GM12878 (cell line): ENCODE measurements around the gene SH2D7. TPM values are rescaled to one million over a fixed set of nuclear protein-coding genes. Genes with fewer than 3 reads are reported as not detected.

ENCODE experiments used
- ATAC-seq: fragments of 200-7000 bp; cut with Tn5 transposase; 3 replicates; pipeline ENCODE4 v1.9.1; 2020; ENCODE audit warnings: mild to moderate bottlenecking, moderate library complexity
- BruUV-seq: library from RNA; stranded (reverse); fragments of 400-500 nt; replicated peaks from 2 replicates; lab custom pipeline; 2021; lab: Mats Ljungman, UMichigan
- CTCF ChIA-PET: fragments of 300-600 bp; sonication (Branson Sonifier 250); formaldehyde crosslinking; extraction: SDS; loops from one replicate; lab custom pipeline; 2021; ENCODE audit warnings: inconsistent platforms; lab: Yijun Ruan, JAX
- POLR2A ChIA-PET: fragments of 350-600 bp; formaldehyde crosslinking; extraction: SDS; loops from one replicate; lab custom pipeline; 2021; ENCODE audit warnings: inconsistent platforms; lab: Charles Lee
- RAD21 ChIA-PET: fragments of 300-600 bp; sonication (Branson Sonifier 250); formaldehyde crosslinking; loops from one replicate; lab custom pipeline; 2023; ENCODE audit warnings: antibody characterized with exemption; ENCODE audit not compliant: unreplicated experiment; lab: Charles Lee
- SMC1A ChIA-PET: fragments of 300-600 bp; sonication (Branson Sonifier 250); formaldehyde crosslinking; loops from one replicate; lab custom pipeline; 2023; ENCODE audit not compliant: unreplicated experiment, uncharacterized antibody; lab: Charles Lee
- DNase-seq: peaks from one replicate; pipeline ENCODE4 v3.0.0-alpha.2; 2011; ENCODE audit warnings: low read depth, low spot score
- FAIRE-seq: peaks from 3 replicates; lab custom pipeline; 2011; peaks lifted over from hg19 to GRCh38; lab: Jason Lieb, UNC
- H2AFZ ChIP-seq: 2 replicates; pipeline ENCODE4 v1.6.0; 2011; ENCODE audit warnings: low read depth, low read length, control low read depth; ENCODE audit not compliant: control insufficient read depth
- H3K27ac ChIP-seq: 2 replicates; pipeline ENCODE4 v1.5.1; 2011; ENCODE audit warnings: control low read depth; ENCODE audit not compliant: control insufficient read depth, insufficient read depth
- H3K27me3 ChIP-seq, 2 experiments: replicated peaks in 1 of 2; 2 replicates each; pipeline versions ENCODE4 v1.6.0 to v1.6.1; 2011; ENCODE audit warnings: low read length in 1 of 2; ENCODE audit not compliant: control insufficient read depth in 2 of 2, insufficient read depth in 2 of 2
- H3K36me3 ChIP-seq, 2 experiments: 2 replicates each; pipeline ENCODE4 v1.5.1; 2011; ENCODE audit warnings: low read length in 1 of 2; ENCODE audit not compliant: control insufficient read depth in 2 of 2, insufficient read depth in 2 of 2
- H3K4me1 ChIP-seq: 2 replicates; pipeline ENCODE4 v1.6.1; 2011; ENCODE audit warnings: mild to moderate bottlenecking, low read length, moderate library complexity, mixed read lengths; ENCODE audit not compliant: control insufficient read depth, insufficient read depth
- H3K4me2 ChIP-seq: 2 replicates; pipeline ENCODE4 v1.6.0; 2011; ENCODE audit warnings: control low read depth; ENCODE audit not compliant: control insufficient read depth, insufficient read depth
- H3K4me3 ChIP-seq: fragments of 200-600 bp; sonication (generic); 2 replicates; pipeline ENCODE4 v1.5.1; 2016
- H3K79me2 ChIP-seq: 2 replicates; pipeline ENCODE4 v1.6.0; 2011; ENCODE audit warnings: low read length; ENCODE audit not compliant: control insufficient read depth, insufficient read depth
- H3K9ac ChIP-seq: 2 replicates; pipeline ENCODE4 v1.8.0; 2011; ENCODE audit warnings: low read length, control low read depth, mixed read lengths; ENCODE audit not compliant: control insufficient read depth, insufficient read depth
- H3K9me3 ChIP-seq: replicated peaks from 3 replicates; pipeline ENCODE4 v1.5.1; 2011; ENCODE audit warnings: mild to moderate bottlenecking, low read length; ENCODE audit not compliant: control insufficient read depth, insufficient read depth
- H4K20me1 ChIP-seq: 2 replicates; pipeline ENCODE4 v1.6.0; 2011; ENCODE audit not compliant: control insufficient read depth, insufficient read depth
- KAT2A ChIP-seq: conservative IDR thresholded peaks from 2 replicates; pipeline ENCODE4 v1.6.1; 2011; ENCODE audit warnings: low read depth, low read length; ENCODE audit not compliant: control insufficient read depth
- ZBTB33 ChIP-seq: fragments of 450-650 bp; IDR thresholded peaks from 2 replicates; pipeline ENCODE4 v1.6.1; 2017; ENCODE audit warnings: mild to moderate bottlenecking
- WGBS: methylation state at CpG from one replicate; pipeline ENCODE4 v1.1.6; 2016; ENCODE audit warnings: low lambda C conversion rate; ENCODE audit not compliant: insufficient replicate concordance, insufficient coverage; ENCODE audit errors: missing lambda C conversion rate; 5-methylcytosine and 5-hydroxymethylcytosine counted together
- in situ Hi-C: fragments of 300-500 bp; cut with MboI; formaldehyde crosslinking; loops from 9 replicates; pipeline ENCODE4 v1.14.3; 2018; ENCODE audit warnings: mixed read lengths
- intact Hi-C: fragments of 100-400 bp; cut with micrococcal nuclease; formaldehyde crosslinking; loops from one replicate; pipeline ENCODE4 v1.14.2; 2022; ENCODE audit not compliant: unreplicated experiment
- polyA plus RNA-seq, 11 experiments: library from polyadenylated mRNA; depleted of rRNA in 4 of 11; unstranded in 6 of 11; stranded (reverse) in 5 of 11; fragments of >200 nt; fragmentation: Nextera tagmentation in 4 of 11; fragmentation: Illumina TruSeq in 1 of 11; extraction: Ambion mirVana in 4 of 11; extraction: Trizol in 1 of 11; gene quantifications; 1 replicate in 1 of 11; 2 replicates in 10 of 11; pipeline versions ENCODE4 v1.2.1 to v1.2.3, GENCODE V29; 2011 to 2016; ENCODE audit warnings: inconsistent platforms in 2 of 11, missing spikeins in 2 of 11, low read depth in 1 of 11
- total RNA-seq, 4 experiments: library from RNA; depleted of rRNA in 3 of 4; stranded (reverse); fragments of >200 nt in 3 of 4; fragmentation: Illumina TruSeq in 1 of 4; extraction: Trizol in 1 of 4; gene quantifications; 2 replicates each; pipeline versions ENCODE4 v1.2.1 to v1.2.3, GENCODE V29; 2013 to 2021
- TF ChIP-seq, protein P1 (sequence below): fragments of 450-650 bp; IDR thresholded peaks from 2 replicates; pipeline ENCODE4 v1.6.1; 2016; ENCODE audit warnings: mild to moderate bottlenecking

The SH2D7 gene
- total and polyA plus RNA-seq, 10 of the 15 experiments (the other 5 are each of a cell fraction or from before 2014, with no cell fraction given): 0.04 to 0.06 TPM; not detected in 8

DNA sequence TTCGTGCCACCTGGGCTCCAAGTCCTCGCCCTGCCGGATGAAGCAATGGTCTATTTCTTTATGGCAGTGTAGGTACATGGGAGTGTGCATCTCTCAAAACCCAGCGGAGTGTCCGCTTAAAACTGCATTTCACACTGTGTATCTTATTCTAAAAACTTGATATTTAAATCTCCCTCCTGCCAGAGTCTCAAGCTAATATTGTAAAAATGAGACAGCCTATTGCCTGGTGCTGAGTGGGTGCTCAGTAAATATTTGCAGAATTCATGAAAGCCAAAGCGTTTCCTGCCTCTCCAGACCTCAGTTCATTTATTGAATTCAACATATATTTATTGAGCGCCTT, 14.5 kb upstream of the SH2D7 start:
- ChIA-PET RAD21 (interaction anchor here (0.7 to 1.1 kb wide), 2 partner anchors 16 to 112 kb away, joined by 3 read pairs; no protein-coding TSS in a partner anchor), POLR2A (no interaction called here), SMC1A (interaction anchor here (1.1 to 11.6 kb wide), 4 partner anchors 10 to 112 kb away, joined by 3 to 131 read pairs (median 6); no protein-coding TSS in a partner anchor), CTCF (interaction anchor here (0.9 to 13.4 kb wide), 3 partner anchors 27 to 119 kb away, joined by 3 to 191 read pairs (median 158); no protein-coding TSS in a partner anchor)
- Histone ChIP-seq H2AFZ (peak overlapping the region; percentile 90), H3K27me3 (no peaks in the 10 kb centered on the region), H3K9ac (no peak overlapping the region), H3K27ac (no peak overlapping the region), H3K9me3 (no peaks in the 10 kb centered on the region), H3K36me3 (no peaks in the 10 kb centered on the region), H4K20me1 (no peaks in the 10 kb centered on the region), H3K79me2 (peaks cover 25% of the 10 kb centered on the region), H3K4me3 (peak overlapping the region; percentile 76), H3K4me1 (peaks cover 10% of the 10 kb centered on the region), H3K4me2 (peak overlapping the region; percentile 69)
- ATAC-seq: peak; percentile 4
- intact Hi-C loops: no loop called here
- TF ChIP-seq KAT2A (no peak), ZBTB33 (0 out of 2 replicates have a peak, but pooled peaks have one; percentile 17)
- TF ChIP-seq, protein P1, sequence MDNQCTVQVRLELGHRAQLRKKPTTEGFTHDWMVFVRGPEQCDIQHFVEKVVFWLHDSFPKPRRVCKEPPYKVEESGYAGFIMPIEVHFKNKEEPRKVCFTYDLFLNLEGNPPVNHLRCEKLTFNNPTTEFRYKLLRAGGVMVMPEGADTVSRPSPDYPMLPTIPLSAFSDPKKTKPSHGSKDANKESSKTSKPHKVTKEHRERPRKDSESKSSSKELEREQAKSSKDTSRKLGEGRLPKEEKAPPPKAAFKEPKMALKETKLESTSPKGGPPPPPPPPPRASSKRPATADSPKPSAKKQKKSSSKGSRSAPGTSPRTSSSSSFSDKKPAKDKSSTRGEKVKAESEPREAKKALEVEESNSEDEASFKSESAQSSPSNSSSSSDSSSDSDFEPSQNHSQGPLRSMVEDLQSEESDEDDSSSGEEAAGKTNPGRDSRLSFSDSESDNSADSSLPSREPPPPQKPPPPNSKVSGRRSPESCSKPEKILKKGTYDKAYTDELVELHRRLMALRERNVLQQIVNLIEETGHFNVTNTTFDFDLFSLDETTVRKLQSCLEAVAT: peak; percentile 78
- no peak for DNase-seq
- 28% methylated on average over 7 of the region's 7 CpGs for WGBS
- no peak for FAIRE-seq
- in situ Hi-C loops: no loop called here
- BruUV-seq: no TSS peak
